Measurements from ENCODE around the gene PKDREJ. TPM values are rescaled to one million over a fixed set of nuclear protein-coding genes. Genes with fewer than 3 reads are reported as not detected.

The PKDREJ gene
- total and polyA plus RNA-seq, 2 experiments from 2014 or later: not detected

DNA sequence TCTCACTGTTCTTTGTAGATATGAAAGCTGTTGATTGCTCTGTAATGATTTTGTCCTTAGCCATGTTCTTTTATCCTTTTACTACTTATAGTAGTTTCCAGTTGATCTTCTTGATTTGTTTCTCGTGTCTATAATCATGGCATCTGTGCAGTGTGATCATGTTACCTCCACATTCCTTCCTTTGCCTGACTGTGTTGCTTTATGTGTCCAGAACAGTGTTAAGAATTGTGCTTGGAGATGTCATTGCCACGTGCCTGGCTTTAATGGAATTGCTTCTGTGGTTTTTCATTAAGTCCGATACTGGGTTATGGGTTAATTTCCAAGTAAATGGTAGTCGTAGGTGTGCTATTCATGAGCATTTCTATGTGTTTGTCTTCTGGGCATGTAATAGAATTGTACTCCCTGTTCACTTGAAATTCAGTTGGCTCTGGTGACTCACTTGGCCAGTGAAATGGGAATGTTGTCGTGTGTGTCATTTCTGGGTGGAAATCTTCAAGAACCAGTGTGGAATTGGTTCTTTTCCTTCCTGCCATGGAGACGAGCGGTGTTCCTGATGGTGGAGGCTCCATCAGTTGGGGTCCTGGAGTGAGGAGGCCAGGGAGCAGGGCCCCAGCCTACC is 40.3 kb upstream of the PKDREJ start:
- Histone ChIP-seq H3K27ac (ENCODE audit: low read depth) (no peak overlapping the region; the same call in 1 of the 2 replicates), H3K36me3 (ENCODE audit: insufficient read depth) (no peaks in the 10 kb centered on the region; the same call in 1 of the 2 replicates), H3K9me2 (ENCODE audit: insufficient read depth) (no peaks in the 10 kb centered on the region), H3F3A (replicated peaks; ENCODE audit: low read depth) (no peaks in the 10 kb centered on the region), H3K4me2 (no peak overlapping the region), H3K4me1 (ENCODE audit: insufficient read depth) (no peaks in the 10 kb centered on the region), H4K20me1 (replicated peaks; ENCODE audit: insufficient read depth) (peaks cover 19% of the 10 kb centered on the region; the same call in 1 of the 2 replicates), H2AFZ (no peak overlapping the region), H3K27me3 (ENCODE audit: insufficient read depth) (no peaks in the 10 kb centered on the region), H3K4me3 (no peak overlapping the region), H3K79me2 (replicated peaks; ENCODE audit: insufficient read depth) (peaks cover 80% of the 10 kb centered on the region)
- ATAC-seq (no peak), DNase-seq (ENCODE audit: low spot score) (no peak)
- no peaks in the 10 kb centered on the region for H3K9me3 Mint-ChIP-seq
- H3K36me3 Mint-ChIP-seq (ENCODE audit: low read depth): peaks cover 40% of the 10 kb centered on the region
- H3K4me1 Mint-ChIP-seq: peaks cover 4% of the 10 kb centered on the region
- TF ChIP-seq STAT1 (IDR thresholded peaks at IDR 0.05; ENCODE audit: unreplicated experiment) (no peak), NANOG (IDR thresholded peaks at IDR 0.05; ENCODE audit: borderline replicate concordance) (no peak)
- H3K4me3 Mint-ChIP-seq: no peak overlapping the region
- H3K27ac Mint-ChIP-seq: no peak overlapping the region
- no peaks in the 10 kb centered on the region for H3K27me3 Mint-ChIP-seq (ENCODE audit: insufficient read depth, low read depth, poor library complexity)

DNA sequence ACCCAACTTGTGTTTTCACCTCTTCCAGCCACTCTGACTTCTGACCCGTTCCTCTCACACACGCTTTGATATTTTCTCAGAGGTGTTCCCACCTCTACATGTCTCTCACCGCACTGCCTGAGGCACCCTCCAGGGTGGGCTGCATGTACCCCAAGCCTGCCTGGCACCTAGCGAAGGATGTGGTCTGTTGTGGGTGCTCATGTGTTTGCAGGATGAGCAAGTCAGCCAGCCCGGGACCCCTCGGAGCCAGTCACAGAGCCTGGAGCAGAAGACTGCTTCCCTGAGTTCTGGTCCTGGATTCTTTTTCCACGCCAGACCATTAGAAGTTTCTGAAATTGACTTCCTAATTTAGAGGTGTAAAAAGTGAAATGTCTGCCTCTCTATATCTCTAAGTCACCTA is 37.3 kb upstream of the PKDREJ start:
- no peak for ATAC-seq
- Histone ChIP-seq H3K4me2 (no peak overlapping the region), H2AFZ (no peak overlapping the region), H3K27ac (ENCODE audit: low read depth) (no peak overlapping the region), H3K79me2 (replicated peaks; ENCODE audit: insufficient read depth) (peaks cover 64% of the 10 kb centered on the region), H3K9me2 (ENCODE audit: insufficient read depth) (no peaks in the 10 kb centered on the region), H3F3A (replicated peaks; ENCODE audit: low read depth) (no peaks in the 10 kb centered on the region; the same call in 1 of the 2 replicates), H3K4me1 (ENCODE audit: insufficient read depth) (peaks cover 10% of the 10 kb centered on the region), H4K20me1 (replicated peaks; ENCODE audit: insufficient read depth) (peaks cover 16% of the 10 kb centered on the region; the same call in 1 of the 2 replicates), H3K27me3 (ENCODE audit: insufficient read depth) (no peaks in the 10 kb centered on the region), H3K4me3 (no peak overlapping the region), H3K36me3 (ENCODE audit: insufficient read depth) (no peaks in the 10 kb centered on the region; the same call in 1 of the 2 replicates)
- Mint-ChIP-seq H3K36me3 (ENCODE audit: low read depth) (peaks cover 36% of the 10 kb centered on the region), H3K9me3 (peaks cover 2% of the 10 kb centered on the region; the same call in 1 of the 3 replicates), H3K4me1 (peaks cover 15% of the 10 kb centered on the region), H3K4me3 (no peak overlapping the region), H3K27ac (no peak overlapping the region), H3K27me3 (ENCODE audit: insufficient read depth, low read depth, poor library complexity) (peaks cover 12% of the 10 kb centered on the region)
- DNase-seq (ENCODE audit: low spot score): no peak
- TF ChIP-seq NANOG (IDR thresholded peaks at IDR 0.05; ENCODE audit: borderline replicate concordance): no peak
- TF ChIP-seq JUNB (IDR thresholded peaks at IDR 0.05; ENCODE audit: unreplicated experiment): no peak
- no peak for TF ChIP-seq EZH2 (IDR thresholded peaks at IDR 0.05; ENCODE audit: low read depth, unreplicated experiment)
- no peak for TF ChIP-seq ZNF114 (CRISPR knock-in tag; IDR thresholded peaks at IDR 0.05)
- TF ChIP-seq, protein P1, sequence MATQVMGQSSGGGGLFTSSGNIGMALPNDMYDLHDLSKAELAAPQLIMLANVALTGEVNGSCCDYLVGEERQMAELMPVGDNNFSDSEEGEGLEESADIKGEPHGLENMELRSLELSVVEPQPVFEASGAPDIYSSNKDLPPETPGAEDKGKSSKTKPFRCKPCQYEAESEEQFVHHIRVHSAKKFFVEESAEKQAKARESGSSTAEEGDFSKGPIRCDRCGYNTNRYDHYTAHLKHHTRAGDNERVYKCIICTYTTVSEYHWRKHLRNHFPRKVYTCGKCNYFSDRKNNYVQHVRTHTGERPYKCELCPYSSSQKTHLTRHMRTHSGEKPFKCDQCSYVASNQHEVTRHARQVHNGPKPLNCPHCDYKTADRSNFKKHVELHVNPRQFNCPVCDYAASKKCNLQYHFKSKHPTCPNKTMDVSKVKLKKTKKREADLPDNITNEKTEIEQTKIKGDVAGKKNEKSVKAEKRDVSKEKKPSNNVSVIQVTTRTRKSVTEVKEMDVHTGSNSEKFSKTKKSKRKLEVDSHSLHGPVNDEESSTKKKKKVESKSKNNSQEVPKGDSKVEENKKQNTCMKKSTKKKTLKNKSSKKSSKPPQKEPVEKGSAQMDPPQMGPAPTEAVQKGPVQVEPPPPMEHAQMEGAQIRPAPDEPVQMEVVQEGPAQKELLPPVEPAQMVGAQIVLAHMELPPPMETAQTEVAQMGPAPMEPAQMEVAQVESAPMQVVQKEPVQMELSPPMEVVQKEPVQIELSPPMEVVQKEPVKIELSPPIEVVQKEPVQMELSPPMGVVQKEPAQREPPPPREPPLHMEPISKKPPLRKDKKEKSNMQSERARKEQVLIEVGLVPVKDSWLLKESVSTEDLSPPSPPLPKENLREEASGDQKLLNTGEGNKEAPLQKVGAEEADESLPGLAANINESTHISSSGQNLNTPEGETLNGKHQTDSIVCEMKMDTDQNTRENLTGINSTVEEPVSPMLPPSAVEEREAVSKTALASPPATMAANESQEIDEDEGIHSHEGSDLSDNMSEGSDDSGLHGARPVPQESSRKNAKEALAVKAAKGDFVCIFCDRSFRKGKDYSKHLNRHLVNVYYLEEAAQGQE (IDR thresholded peaks at IDR 0.05; ENCODE audit: unreplicated experiment): no peak
- TF ChIP-seq, protein P2, sequence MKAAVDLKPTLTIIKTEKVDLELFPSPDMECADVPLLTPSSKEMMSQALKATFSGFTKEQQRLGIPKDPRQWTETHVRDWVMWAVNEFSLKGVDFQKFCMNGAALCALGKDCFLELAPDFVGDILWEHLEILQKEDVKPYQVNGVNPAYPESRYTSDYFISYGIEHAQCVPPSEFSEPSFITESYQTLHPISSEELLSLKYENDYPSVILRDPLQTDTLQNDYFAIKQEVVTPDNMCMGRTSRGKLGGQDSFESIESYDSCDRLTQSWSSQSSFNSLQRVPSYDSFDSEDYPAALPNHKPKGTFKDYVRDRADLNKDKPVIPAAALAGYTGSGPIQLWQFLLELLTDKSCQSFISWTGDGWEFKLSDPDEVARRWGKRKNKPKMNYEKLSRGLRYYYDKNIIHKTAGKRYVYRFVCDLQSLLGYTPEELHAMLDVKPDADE (IDR thresholded peaks at IDR 0.05): no peak
- no peak for TF ChIP-seq POLR2AphosphoS5 (IDR thresholded peaks at IDR 0.05; ENCODE audit: low read depth)

All from GM23338 (cell line).